ENCODE results near the gene IFNL4.

DNA sequence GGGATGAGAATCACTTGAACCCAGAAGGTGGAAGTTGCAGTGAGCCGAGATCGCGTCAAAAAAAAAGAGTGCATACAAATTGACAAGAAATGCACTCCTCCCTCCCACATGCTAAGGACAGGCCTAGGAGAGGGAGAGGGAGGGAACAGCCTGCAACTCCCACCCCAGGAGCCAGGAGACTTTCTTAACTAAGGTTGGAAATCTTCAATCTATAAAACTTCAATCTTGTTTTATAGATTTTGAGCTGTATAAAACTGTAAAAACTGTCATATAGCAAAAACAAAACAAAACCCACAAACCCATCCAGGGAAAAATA, 43.2 kb downstream of the IFNL4 start:
- TF ChIP-seq, protein P1, sequence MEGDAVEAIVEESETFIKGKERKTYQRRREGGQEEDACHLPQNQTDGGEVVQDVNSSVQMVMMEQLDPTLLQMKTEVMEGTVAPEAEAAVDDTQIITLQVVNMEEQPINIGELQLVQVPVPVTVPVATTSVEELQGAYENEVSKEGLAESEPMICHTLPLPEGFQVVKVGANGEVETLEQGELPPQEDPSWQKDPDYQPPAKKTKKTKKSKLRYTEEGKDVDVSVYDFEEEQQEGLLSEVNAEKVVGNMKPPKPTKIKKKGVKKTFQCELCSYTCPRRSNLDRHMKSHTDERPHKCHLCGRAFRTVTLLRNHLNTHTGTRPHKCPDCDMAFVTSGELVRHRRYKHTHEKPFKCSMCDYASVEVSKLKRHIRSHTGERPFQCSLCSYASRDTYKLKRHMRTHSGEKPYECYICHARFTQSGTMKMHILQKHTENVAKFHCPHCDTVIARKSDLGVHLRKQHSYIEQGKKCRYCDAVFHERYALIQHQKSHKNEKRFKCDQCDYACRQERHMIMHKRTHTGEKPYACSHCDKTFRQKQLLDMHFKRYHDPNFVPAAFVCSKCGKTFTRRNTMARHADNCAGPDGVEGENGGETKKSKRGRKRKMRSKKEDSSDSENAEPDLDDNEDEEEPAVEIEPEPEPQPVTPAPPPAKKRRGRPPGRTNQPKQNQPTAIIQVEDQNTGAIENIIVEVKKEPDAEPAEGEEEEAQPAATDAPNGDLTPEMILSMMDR (IDR thresholded peaks at IDR 0.05; ENCODE audit: extremely low read depth in 1 of 2, insufficient read depth in 1 of 2, low read depth in 1 of 2, low read length in 2 of 2), result no peak
- TF ChIP-seq POLR2A (IDR thresholded peaks at IDR 0.05; ENCODE audit: low read depth, low read length) (no peak), EZH2 (IDR thresholded peaks at IDR 0.05; ENCODE audit: borderline replicate concordance, low read depth, low read length, severe bottlenecking) (no peak), POLR2AphosphoS5 (IDR thresholded peaks at IDR 0.05; ENCODE audit: insufficient read depth, low read depth, low read length) (no peak), MYC (IDR thresholded peaks at IDR 0.05; ENCODE audit: low read depth, low read length) (no peak), JUN (IDR thresholded peaks at IDR 0.05; ENCODE audit: borderline replicate concordance, insufficient read depth, insufficient read length, low read depth) (no peak), FOS (IDR thresholded peaks at IDR 0.05; ENCODE audit: borderline replicate concordance, insufficient read depth, low read length) (no peak), GATA2 (IDR thresholded peaks at IDR 0.05; ENCODE audit: insufficient read depth, insufficient read length, low read depth, low read length) (no peak)
- TF ChIP-seq, protein P2, sequence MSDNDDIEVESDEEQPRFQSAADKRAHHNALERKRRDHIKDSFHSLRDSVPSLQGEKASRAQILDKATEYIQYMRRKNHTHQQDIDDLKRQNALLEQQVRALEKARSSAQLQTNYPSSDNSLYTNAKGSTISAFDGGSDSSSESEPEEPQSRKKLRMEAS (IDR thresholded peaks at IDR 0.05; ENCODE audit: insufficient read depth, insufficient read length), result no peak

Data from endothelial cell of umbilical vein (primary cell).